IPS-11a (cell line): ENCODE measurements around the gene VSNL1.

Experiments used
- H3K4me3 ChIP-seq: one replicate; pipeline ENCODE4 v1.5.1; 2013; ENCODE audit warnings: low read depth, low read length, control low read depth

VSNL1 gene

GRCh38 chr2:17540093-17540812 is at the start of gene VSNL1:
TSS of gene VSNL1 (plus strand) at chr2:17540696. CDS start at chr2:17592075, 51,379 bp downstream.
- peak within 1 kb of the TSS; percentile 68 for H3K4me3 ChIP-seq

GRCh38 chr2:17495590-17495989 is 44.9 kb upstream of the VSNL1 start:
- H3K4me3 ChIP-seq, result no peak overlapping the region

GRCh38 chr2:17497718-17498117 is 42.8 kb upstream of the VSNL1 start:
- H3K4me3 ChIP-seq, result no peak overlapping the region

- no peak overlapping the region for H3K4me3 ChIP-seq
Measured at GRCh38 chr2:17506736-17507616, 33.5 kb upstream of the VSNL1 start.

GRCh38 chr2:17515652-17516051 is 24.8 kb upstream of the VSNL1 start:
- H3K4me3 ChIP-seq, result no peak overlapping the region

- peak overlapping the region; percentile 53 for H3K4me3 ChIP-seq
Measured at GRCh38 chr2:17517481-17518211, 22.9 kb upstream of the VSNL1 start.

- H3K4me3 ChIP-seq, result peak within 1 kb of the TSS; percentile 53
Measured at GRCh38 chr2:17518212-17519154, 22.0 kb upstream of the VSNL1 start, which contains the start of gene RAD51AP2. TSS of gene RAD51AP2 (minus strand) at chr2:17518440. CDS start at chr2:17518415, 25 bp downstream.

- no peak overlapping the region for H3K4me3 ChIP-seq
Measured at GRCh38 chr2:17519486-17519885, 21.0 kb upstream of the VSNL1 start.

- H3K4me3 ChIP-seq, result no peak overlapping the region
Measured at GRCh38 chr2:17520761-17521160, 19.7 kb upstream of the VSNL1 start.

- no peak overlapping the region for H3K4me3 ChIP-seq
Measured at GRCh38 chr2:17521621-17522020, 18.9 kb upstream of the VSNL1 start.

- H3K4me3 ChIP-seq, result no peak overlapping the region
Measured at GRCh38 chr2:17522303-17522702, 18.2 kb upstream of the VSNL1 start.

- H3K4me3 ChIP-seq, result no peak overlapping the region
Measured at GRCh38 chr2:17529771-17530170, 10.7 kb upstream of the VSNL1 start.

GRCh38 chr2:17533546-17533945 is 7.0 kb upstream of the VSNL1 start:
- no peak overlapping the region for H3K4me3 ChIP-seq

- no peak overlapping the region for H3K4me3 ChIP-seq
Measured at GRCh38 chr2:17536416-17536815, 4.1 kb upstream of the VSNL1 start.

- peak overlapping the region; percentile 73 for H3K4me3 ChIP-seq
Measured at GRCh38 chr2:17538022-17538843, 2.3 kb upstream of the VSNL1 start.

- peak overlapping the region; percentile 73 for H3K4me3 ChIP-seq
Measured at GRCh38 chr2:17538844-17539554, 1.5 kb upstream of the VSNL1 start.

- H3K4me3 ChIP-seq, result peak overlapping the region; percentile 66
Measured at GRCh38 chr2:17539611-17540092, 844 bp upstream of the VSNL1 start.

- peak overlapping the region; percentile 68 for H3K4me3 ChIP-seq
Measured at GRCh38 chr2:17540813-17541530, 476 bp downstream of the VSNL1 start.
